ENCODE results near the gene TEAD1. TPM values are rescaled to one million over a fixed set of nuclear protein-coding genes. Genes with fewer than 3 reads are reported as not detected.

The TEAD1 gene
- total RNA-seq, 4 donors from 2014 or later = 86.9 to 205 (median 151) TPM

GRCh38 chr11:12807621-12808020, 133.4 kb downstream of the TEAD1 start:
- TF ChIP-seq CTCF (IDR thresholded peaks at IDR 0.05; ENCODE audit: low read depth) = no peak

GRCh38 chr11:12808519-12808918, 134.3 kb downstream of the TEAD1 start:
- no peak for TF ChIP-seq CTCF (IDR thresholded peaks at IDR 0.05; ENCODE audit: low read depth)

- TF ChIP-seq CTCF (IDR thresholded peaks at IDR 0.05; ENCODE audit: low read depth) = no peak
Observed at GRCh38 chr11:12809364-12809763, 135.1 kb downstream of the TEAD1 start.

GRCh38 chr11:12809864-12810567, 135.8 kb downstream of the TEAD1 start:
- no peak for TF ChIP-seq CTCF (IDR thresholded peaks at IDR 0.05; ENCODE audit: low read depth)

GRCh38 chr11:12810568-12810894, 136.3 kb downstream of the TEAD1 start:
- no peak for TF ChIP-seq CTCF (IDR thresholded peaks at IDR 0.05; ENCODE audit: low read depth)

- TF ChIP-seq CTCF (IDR thresholded peaks at IDR 0.05; ENCODE audit: low read depth) = no peak
Observed at GRCh38 chr11:12811861-12812260, 137.6 kb downstream of the TEAD1 start.

- no peak for TF ChIP-seq CTCF (IDR thresholded peaks at IDR 0.05; ENCODE audit: low read depth)
Observed at GRCh38 chr11:12812849-12813248, 138.6 kb downstream of the TEAD1 start.
